Hypothalamus (tissue), 51 donors: ENCODE data around the gene RNF19B.

ENCODE experiments used
- DNase-seq, 51 donors: peaks; one replicate each; lab custom pipeline; 2025; lab: John Stamatoyannopoulos, UW

RNF19B gene, protein sequence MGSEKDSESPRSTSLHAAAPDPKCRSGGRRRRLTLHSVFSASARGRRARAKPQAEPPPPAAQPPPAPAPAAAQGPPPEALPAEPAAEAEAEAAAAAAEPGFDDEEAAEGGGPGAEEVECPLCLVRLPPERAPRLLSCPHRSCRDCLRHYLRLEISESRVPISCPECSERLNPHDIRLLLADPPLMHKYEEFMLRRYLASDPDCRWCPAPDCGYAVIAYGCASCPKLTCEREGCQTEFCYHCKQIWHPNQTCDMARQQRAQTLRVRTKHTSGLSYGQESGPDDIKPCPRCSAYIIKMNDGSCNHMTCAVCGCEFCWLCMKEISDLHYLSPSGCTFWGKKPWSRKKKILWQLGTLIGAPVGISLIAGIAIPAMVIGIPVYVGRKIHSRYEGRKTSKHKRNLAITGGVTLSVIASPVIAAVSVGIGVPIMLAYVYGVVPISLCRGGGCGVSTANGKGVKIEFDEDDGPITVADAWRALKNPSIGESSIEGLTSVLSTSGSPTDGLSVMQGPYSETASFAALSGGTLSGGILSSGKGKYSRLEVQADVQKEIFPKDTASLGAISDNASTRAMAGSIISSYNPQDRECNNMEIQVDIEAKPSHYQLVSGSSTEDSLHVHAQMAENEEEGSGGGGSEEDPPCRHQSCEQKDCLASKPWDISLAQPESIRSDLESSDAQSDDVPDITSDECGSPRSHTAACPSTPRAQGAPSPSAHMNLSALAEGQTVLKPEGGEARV

GRCh38 chr1:32964461-32965250 is at the start of gene RNF19B:
Gene RNF19B (minus strand): TSS chr1:32964809. CDS start chr1:32964685, 124 bp downstream.
- DNase-seq, result peak in 50 of 51 donors; percentile 50 to 97 (median 91)

DNA sequence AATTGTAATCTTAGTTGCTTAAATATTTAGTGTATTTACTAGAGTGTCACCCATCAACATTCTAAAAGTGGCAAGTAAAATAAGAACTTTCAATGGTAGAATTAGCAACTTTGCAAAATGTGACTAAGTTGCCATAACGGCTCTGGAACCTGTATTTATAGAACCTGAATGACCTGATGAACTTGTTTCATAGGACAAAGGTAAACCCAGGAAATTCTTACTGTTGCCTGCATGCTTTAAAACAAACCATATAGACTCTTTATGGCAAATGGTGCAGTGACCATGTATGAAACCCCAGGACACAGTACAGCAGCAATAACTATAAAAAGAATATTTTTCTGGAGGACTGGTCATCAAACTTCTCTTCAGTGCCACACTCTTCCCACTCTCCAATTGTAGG is 49.2 kb upstream of the RNF19B start:
- DNase-seq, result no peak

GRCh38 chr1:33012165-33012564 is 47.6 kb upstream of the RNF19B start:
- DNase-seq, result no peak

DNA sequence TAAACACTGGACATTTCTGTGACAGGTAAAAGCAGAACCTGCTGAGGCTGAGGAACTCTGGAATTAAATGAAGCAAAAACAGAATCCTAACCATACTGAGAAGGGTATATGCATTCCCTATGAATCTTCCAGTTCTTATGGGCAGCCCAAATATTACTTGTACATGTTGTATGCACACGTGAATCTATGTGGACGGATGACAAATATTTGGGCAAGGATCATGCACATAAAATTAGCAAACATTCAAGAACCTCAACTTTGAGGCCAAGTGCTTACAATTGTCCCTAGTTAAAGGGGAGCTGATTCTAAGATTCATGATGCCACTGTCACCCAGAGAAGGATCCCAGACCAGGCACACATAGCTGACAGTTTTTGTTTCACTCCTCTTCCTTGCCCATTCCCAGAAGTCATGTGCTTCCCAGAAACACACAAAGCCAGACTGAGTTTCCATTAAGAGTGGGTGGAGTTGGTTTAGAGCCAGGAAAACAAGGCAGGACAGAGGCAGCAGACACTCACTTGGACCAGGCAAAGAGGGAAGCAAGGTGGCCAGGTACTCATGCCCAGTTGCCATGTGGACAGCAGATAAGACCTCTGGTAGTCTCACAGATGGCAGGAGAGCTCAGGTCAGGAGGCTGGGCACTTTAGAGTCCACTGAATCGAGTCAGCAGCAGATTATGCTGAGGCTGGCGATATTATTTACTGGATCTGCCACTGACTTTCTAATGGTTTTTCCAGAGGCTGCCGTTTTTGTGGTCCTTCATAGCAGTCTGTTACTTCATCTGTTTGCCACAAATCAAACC is 46.5 kb upstream of the RNF19B start:
- DNase-seq, result peak in 19 of 51 donors; percentile 7 to 46 (median 21)

- no peak for DNase-seq
Measured at GRCh38 chr1:33009561-33009960, 45.0 kb upstream of the RNF19B start.

DNA sequence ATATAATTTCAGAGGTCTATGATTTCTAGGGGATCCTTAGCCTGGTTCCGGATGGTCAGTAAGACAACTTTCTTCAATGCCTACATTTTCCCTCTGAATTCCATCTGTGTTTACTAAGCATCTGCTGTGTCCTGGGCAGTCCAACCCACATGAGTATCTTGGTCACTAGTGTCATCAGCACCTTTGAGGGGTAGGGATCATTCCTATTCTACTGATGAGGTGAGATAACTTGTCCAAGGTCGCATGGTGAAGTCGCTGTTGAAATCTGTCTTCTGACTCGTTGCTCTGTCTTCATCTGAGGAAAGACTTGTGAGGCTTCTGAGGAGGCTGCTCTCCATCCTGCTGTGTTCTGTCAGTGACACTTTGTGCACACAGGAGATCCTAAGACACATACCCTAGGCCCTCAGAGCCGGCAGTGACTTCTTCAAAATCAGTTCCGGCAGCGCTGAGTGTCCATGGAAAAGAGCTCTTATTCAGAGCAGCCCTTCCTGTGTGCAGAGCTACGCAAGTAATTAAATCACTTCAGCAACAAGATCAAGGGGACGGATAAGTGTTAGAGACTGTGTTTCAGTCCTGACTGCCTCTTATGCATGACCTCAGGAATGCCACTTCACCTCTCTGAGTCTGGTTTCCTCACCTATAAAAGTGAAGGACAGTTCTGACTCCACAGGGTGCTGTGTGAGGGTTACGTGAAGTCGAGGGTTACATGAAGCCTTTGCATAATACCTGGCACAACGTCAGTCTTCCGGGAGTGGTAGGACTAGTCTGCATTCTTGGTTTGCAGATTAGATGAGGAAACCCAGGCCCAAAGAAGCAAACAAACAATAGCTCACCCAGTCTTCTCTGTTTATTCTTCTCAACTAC is 43.7 kb upstream of the RNF19B start:
- DNase-seq, result no peak

GRCh38 chr1:33007190-33008050 is 42.8 kb upstream of the RNF19B start:
- peak in 7 of 51 donors; percentile 13 to 58 (median 23) for DNase-seq

GRCh38 chr1:33005838-33006421 is 41.3 kb upstream of the RNF19B start:
- DNase-seq, result peak in 3 of 51 donors; percentile 6 to 19 (median 19)

GRCh38 chr1:33005117-33005837 is 40.7 kb upstream of the RNF19B start:
- DNase-seq, result peak in 2 of 51 donors; percentile 10 to 12

GRCh38 chr1:33004613-33005012 is 40.0 kb upstream of the RNF19B start:
- no peak for DNase-seq

DNA sequence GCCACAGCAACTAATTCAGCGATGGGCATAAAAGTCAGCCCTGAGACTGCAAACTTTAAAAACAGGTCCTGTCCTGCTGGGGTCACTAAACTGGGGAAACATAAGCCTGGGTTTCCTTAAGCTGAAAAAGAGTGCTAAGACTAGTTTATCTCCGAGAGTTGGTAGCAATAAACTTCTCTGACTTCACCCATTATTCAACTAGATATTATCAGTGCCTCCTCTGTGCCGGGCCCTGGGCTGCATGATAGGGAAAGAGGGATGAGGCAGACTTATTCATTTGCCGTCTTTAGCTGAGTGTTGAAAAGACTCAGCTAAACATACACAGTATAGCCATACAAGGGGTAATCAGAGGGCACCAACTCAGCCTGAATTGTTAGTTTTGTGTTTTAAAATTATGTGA is 39.0 kb upstream of the RNF19B start:
- DNase-seq, result no peak

- no peak for DNase-seq
Measured at GRCh38 chr1:33002006-33002405, 37.4 kb upstream of the RNF19B start.

DNA sequence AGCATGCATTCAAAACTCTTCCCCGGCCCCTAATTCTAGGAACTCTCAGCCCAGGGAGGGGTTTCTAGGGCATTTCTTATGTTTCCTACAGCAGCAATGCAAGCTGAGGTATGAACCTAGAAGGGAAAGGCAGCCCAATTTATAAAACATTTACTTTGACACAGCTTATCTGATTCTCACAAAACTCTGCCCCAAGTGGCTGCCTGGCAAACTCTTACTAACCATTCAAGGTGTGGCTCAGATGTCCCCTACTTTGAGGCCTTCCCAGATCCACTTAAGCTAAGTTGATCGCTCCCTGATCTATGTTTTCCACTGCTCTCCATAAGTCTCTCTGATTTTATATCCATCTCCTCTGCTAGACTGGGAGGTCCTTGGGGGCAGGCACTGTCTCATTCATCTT is 36.7 kb upstream of the RNF19B start:
- no peak for DNase-seq

DNA sequence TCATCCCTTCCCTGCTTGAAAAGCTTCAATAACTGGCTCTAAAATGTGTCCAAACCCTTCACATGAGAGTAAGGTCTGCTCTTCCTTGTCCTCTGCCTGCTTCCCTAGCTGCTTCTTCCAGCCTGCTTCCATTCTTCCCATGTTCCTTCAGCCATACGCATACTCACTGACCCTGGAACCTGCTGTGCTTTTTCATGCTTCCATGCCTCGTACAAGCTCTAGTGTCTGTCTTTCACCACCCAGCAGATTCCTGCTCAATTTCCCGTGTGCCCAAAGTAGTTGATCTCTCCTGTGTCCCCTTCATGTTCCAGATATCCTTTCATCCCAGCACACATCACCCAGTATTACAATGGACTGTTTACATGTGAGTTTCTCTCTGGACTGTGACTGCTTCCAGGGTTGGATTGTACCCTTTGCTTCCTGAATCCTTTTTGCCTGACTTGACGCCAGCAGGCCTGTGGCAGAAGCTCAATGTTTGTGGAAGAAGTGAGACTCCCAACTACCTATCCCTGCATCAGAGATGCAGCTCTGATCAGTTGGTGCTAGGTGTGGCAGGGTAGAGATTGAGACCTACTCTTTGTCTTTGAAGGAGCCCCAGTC is 35.9 kb upstream of the RNF19B start:
- no peak for DNase-seq

DNA sequence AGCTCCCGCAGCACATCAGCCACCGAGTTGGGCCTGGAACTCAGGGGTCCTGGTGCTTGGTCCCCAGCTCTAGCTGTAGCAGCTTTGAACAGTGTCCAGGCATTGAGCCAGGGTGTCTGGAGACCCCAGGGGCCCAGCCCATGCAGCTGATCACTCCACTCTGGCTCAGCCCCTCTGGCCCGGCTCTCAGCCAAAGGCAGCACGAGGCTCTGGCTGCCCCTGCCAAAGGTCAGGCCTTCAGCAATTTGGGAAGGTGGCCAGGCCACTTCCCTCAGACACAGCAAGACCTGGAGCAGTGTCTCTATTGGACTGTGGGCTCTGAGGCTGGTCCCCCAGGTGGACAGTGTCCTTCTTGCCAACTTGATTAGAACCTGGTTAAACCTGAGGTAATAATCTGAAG is 34.4 kb upstream of the RNF19B start:
- DNase-seq, result peak in 2 of 51 donors; percentile 7 to 13

DNA sequence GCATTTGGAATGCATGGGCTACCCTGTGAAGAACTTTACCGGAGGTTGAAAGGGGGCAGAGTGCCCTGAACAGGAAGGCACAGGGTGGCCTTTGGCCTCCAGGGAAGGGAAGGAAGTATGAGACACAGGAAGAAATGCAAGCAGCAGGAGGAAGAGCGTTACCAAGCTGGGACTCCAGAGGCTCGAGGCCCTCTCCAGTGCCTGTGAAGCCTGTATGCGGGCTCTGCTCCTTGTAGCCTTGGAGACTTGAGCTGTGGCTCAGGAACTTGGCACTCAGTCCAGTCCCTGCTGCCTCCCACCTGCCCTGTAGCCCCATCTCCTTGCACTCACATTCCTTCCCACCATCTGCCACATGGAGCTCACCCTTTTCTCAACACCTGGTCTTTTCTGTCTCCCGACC is 33.5 kb upstream of the RNF19B start:
- peak in 3 of 51 donors; percentile 12 to 28 (median 16) for DNase-seq
